OCI-LY3 (cell line): ENCODE data around the gene LHPP.

Experiments
- EZH2phosphoT487 ChIP-seq: fragments of 200-600 bp; shearing (Covaris generic); IDR thresholded peaks from 2 replicates; pipeline ENCODE4 v1.6.1; 2018; ENCODE audit warnings: antibody characterized with exemption, mixed run types, low read depth
- TF ChIP-seq, protein P1 (sequence below): fragments of 200-600, 300-600 bp; sonication (generic); IDR thresholded peaks from 2 replicates; pipeline ENCODE4 v1.5.1; 2014; ENCODE audit warnings: antibody characterized with exemption, low read length, low read depth

DNA sequence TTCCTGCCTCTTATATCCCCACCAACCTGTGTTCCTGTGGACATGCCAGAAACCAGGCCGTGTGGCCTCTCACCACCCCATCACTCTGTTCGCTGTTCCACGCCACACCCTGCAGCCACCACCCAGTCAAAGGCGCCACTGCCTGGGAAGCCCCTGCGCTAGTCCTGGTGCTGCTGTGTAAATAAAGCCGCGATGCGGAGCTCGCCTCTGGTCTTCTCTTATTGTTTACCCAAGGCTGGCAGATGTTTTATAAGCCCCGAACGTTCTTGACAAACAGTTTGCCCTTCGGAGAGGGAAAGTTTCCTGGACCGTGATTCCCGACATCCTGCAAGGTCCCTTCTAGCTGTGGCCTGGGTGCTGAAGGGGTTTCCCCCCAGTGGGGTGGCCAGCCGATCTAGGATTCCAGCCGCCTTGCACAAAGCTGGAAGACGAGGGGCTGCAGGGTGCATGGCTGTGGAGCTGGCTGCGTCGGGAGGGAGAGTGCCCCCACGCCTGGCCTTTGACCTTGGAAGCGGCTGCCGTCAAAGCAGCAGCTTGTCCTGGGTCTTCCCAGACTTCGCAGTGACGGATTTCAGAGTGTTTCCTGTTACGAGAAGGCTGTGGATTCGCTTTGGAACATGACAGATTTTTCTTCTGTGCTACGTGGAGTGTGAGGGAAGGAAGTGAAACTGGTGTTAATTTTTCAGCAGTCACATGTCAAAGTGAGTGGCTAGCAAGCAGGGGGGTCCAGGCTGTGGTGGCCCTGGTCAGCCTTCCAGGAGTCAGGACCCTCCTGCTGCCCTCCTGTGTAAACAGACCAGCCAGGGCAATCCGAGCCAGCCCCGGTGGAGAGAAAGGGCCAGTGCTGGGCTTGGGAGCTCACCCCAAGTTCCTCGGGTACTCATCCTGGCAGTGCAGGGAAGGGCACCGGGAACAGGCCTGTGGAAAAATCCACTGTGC lies 61.6 kb downstream of the LHPP start:
- TF ChIP-seq, protein P1, sequence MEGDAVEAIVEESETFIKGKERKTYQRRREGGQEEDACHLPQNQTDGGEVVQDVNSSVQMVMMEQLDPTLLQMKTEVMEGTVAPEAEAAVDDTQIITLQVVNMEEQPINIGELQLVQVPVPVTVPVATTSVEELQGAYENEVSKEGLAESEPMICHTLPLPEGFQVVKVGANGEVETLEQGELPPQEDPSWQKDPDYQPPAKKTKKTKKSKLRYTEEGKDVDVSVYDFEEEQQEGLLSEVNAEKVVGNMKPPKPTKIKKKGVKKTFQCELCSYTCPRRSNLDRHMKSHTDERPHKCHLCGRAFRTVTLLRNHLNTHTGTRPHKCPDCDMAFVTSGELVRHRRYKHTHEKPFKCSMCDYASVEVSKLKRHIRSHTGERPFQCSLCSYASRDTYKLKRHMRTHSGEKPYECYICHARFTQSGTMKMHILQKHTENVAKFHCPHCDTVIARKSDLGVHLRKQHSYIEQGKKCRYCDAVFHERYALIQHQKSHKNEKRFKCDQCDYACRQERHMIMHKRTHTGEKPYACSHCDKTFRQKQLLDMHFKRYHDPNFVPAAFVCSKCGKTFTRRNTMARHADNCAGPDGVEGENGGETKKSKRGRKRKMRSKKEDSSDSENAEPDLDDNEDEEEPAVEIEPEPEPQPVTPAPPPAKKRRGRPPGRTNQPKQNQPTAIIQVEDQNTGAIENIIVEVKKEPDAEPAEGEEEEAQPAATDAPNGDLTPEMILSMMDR: no peak
- TF ChIP-seq EZH2phosphoT487: no peak
